Uterus (tissue), 2 donors: Measurements from ENCODE around the gene LHX2.

Experiments used
- POLR2A ChIP-seq, 2 donors: fragments of 450-650 bp; IDR thresholded peaks; one replicate each; pipeline ENCODE4 v1.6.1; 2016; ENCODE audit warnings: antibody characterized with exemption in 2 of 2, mild to moderate bottlenecking in 1 of 2, moderate library complexity in 1 of 2
- TF ChIP-seq, protein P1 (sequence below), 4 experiments: fragments of 200-600 bp in 2 of 4; fragments of 450-650 bp in 2 of 4; sonication (generic) in 2 of 4; IDR thresholded peaks; one replicate each; pipeline ENCODE4 v1.5.1; 2016 to 2019; ENCODE audit warnings: antibody characterized with exemption in 4 of 4, mild to moderate bottlenecking in 2 of 4, moderate library complexity in 1 of 4

DNA sequence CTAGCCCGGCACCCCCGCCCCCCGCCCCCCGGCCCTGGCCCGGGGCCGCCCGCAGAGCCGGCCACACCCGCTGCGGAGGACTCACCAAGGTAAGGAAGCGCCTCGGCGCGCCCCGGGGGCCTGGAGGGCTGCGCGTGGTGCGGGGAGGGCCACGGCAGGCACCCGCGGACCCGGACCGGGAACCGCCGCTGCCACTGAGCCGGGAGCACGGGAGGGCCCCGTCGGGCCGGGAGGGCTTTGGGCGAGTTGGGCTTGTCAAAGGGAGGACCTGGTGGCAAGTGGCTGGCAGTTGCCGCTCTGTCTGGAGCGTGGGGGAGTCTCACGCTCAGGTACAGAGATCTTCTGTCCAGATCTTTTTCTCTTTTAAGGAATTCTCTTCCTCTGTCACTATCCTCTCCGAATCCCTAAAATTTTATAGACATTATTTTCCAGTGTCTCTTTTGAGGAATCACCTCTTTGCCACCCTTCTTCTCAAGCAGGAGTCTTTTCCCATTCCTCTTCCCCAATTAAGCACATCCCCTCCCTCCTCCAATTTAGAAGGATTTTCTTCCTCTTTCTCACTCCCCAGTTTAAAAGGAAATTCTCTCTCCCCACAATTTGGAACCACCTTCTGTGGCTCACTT is 11.3 kb upstream of the LHX2 start:
- TF ChIP-seq, protein P1, sequence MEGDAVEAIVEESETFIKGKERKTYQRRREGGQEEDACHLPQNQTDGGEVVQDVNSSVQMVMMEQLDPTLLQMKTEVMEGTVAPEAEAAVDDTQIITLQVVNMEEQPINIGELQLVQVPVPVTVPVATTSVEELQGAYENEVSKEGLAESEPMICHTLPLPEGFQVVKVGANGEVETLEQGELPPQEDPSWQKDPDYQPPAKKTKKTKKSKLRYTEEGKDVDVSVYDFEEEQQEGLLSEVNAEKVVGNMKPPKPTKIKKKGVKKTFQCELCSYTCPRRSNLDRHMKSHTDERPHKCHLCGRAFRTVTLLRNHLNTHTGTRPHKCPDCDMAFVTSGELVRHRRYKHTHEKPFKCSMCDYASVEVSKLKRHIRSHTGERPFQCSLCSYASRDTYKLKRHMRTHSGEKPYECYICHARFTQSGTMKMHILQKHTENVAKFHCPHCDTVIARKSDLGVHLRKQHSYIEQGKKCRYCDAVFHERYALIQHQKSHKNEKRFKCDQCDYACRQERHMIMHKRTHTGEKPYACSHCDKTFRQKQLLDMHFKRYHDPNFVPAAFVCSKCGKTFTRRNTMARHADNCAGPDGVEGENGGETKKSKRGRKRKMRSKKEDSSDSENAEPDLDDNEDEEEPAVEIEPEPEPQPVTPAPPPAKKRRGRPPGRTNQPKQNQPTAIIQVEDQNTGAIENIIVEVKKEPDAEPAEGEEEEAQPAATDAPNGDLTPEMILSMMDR (IDR thresholded peaks at IDR 0.05), result no peak
- no peak for TF ChIP-seq POLR2A (IDR thresholded peaks at IDR 0.05)
